Astrocyte (in vitro differentiated cells and primary cell): Measurements from ENCODE around the gene PNLIPRP1. TPM values are rescaled to one million over a fixed set of nuclear protein-coding genes. Genes with fewer than 3 reads are reported as not detected.

Source experiments
- DNase-seq: peaks from one replicate; pipeline ENCODE4 v3.0.0-alpha.2; 2010; ENCODE audit warnings: low read depth
- FAIRE-seq: peaks from 2 replicates; lab custom pipeline; 2011; peaks lifted over from hg19 to GRCh38; lab: Jason Lieb, UNC
- H2AFZ ChIP-seq: 2 replicates; pipeline ENCODE4 v1.6.0; 2012; ENCODE audit warnings: low read depth, low read length, inconsistent platforms
- H3K27ac ChIP-seq: 2 replicates; pipeline ENCODE4 v1.5.1; 2011; ENCODE audit warnings: low read depth, low read length, inconsistent platforms
- H3K27me3 ChIP-seq: 2 replicates; pipeline ENCODE4 v1.6.0; 2011; ENCODE audit warnings: low read length, inconsistent platforms; ENCODE audit not compliant: insufficient read depth
- H3K36me3 ChIP-seq: 2 replicates; pipeline ENCODE4 v1.5.1; 2011; ENCODE audit warnings: low read length, inconsistent platforms; ENCODE audit not compliant: insufficient read depth
- H3K4me1 ChIP-seq: 2 replicates; pipeline ENCODE4 v1.5.1; 2011; ENCODE audit warnings: low read length, inconsistent platforms; ENCODE audit not compliant: insufficient read depth
- H3K4me2 ChIP-seq: 2 replicates; pipeline ENCODE4 v1.6.0; 2012; ENCODE audit warnings: low read length, inconsistent platforms
- H3K4me3 ChIP-seq: 2 replicates; pipeline ENCODE4 v1.5.1; 2011; ENCODE audit warnings: low read depth, mild to moderate bottlenecking, low read length, inconsistent platforms; ENCODE audit not compliant: insufficient read depth
- H3K79me2 ChIP-seq: 2 replicates; pipeline ENCODE4 v1.6.0; 2012; ENCODE audit warnings: mild to moderate bottlenecking, low read length, inconsistent platforms; ENCODE audit not compliant: insufficient read depth
- H3K9ac ChIP-seq: 2 replicates; pipeline ENCODE4 v1.6.0; 2012; ENCODE audit warnings: mild to moderate bottlenecking, low read length, inconsistent platforms
- H3K9me3 ChIP-seq: 2 replicates; pipeline ENCODE4 v1.5.1; 2012; ENCODE audit warnings: low read depth, mild to moderate bottlenecking, low read length, inconsistent platforms; ENCODE audit not compliant: insufficient read depth
- H4K20me1 ChIP-seq: 2 replicates; pipeline ENCODE4 v1.6.0; 2012; ENCODE audit warnings: low read length, inconsistent platforms; ENCODE audit not compliant: insufficient read depth
- H3K27ac Mint-ChIP-seq: one replicate; pipeline ENCODE4 v1.8.0; 2021; ENCODE audit warnings: mild to moderate bottlenecking, mixed read lengths; ENCODE audit not compliant: unreplicated experiment
- H3K27me3 Mint-ChIP-seq: one replicate; pipeline ENCODE4 v1.8.0; 2021; ENCODE audit warnings: low read depth, mixed read lengths; ENCODE audit not compliant: unreplicated experiment
- H3K36me3 Mint-ChIP-seq: one replicate; pipeline ENCODE4 v1.8.0; 2021; ENCODE audit warnings: low read depth, mixed read lengths; ENCODE audit not compliant: unreplicated experiment
- H3K4me1 Mint-ChIP-seq: one replicate; pipeline ENCODE4 v1.8.0; 2021; ENCODE audit warnings: low read depth, mixed read lengths; ENCODE audit not compliant: unreplicated experiment
- H3K4me3 Mint-ChIP-seq: one replicate; pipeline ENCODE4 v1.8.0; 2021; ENCODE audit warnings: mild to moderate bottlenecking, moderate library complexity, mixed read lengths; ENCODE audit not compliant: unreplicated experiment
- H3K9me3 Mint-ChIP-seq: one replicate; pipeline ENCODE4 v1.8.0; 2021; ENCODE audit warnings: mild to moderate bottlenecking, mixed read lengths; ENCODE audit not compliant: unreplicated experiment
- CTCF ChIP-seq: IDR thresholded peaks from 2 replicates; pipeline ENCODE4 v1.5.1; 2011; ENCODE audit warnings: low read depth, mild to moderate bottlenecking, inconsistent platforms, low read length, moderate library complexity; ENCODE audit not compliant: insufficient read depth
- EZH2 ChIP-seq: IDR thresholded peaks from 2 replicates; pipeline ENCODE4 v1.6.1; 2012; ENCODE audit warnings: mild to moderate bottlenecking, low read length, inconsistent platforms; ENCODE audit not compliant: insufficient read depth
- total RNA-seq: library from RNA; stranded (reverse); gene quantifications from 2 replicates; pipeline ENCODE4 v1.2.1, GENCODE V29; 2021

Gene PNLIPRP1
- total RNA-seq, 1 donor from 2014 or later: not detected

DNA sequence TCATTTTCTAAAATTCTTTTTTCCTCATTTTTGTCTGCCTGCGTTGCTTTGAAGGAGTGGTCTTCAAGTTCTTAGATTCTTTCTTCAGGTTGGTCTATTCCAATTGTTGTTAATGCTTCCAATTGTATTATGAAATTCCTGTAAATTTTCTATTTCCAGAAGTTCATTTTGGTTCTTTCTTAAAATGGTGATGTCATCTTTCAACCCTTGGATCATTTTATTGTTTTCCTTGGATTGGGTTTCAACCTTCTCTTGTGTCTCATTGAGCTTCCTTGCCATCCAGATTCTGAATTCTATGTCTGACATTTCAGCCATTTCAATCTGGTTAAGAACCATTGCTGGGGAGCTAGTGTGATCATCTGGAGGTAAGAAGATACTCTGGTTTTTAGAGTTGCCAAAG is 63.1 kb downstream of the PNLIPRP1 start:
- FAIRE-seq: no peak
- DNase-seq: no peak
- peaks cover 12% of the 10 kb centered on the region for H3K9me3 Mint-ChIP-seq
- no peak overlapping the region for H3K9ac ChIP-seq
- no peaks in the 10 kb centered on the region for H3K36me3 Mint-ChIP-seq
- H3K4me3 Mint-ChIP-seq: no peak overlapping the region
- H3K4me3 ChIP-seq: no peak overlapping the region
- no peaks in the 10 kb centered on the region for H3K79me2 ChIP-seq
- H4K20me1 ChIP-seq: no peaks in the 10 kb centered on the region
- no peak overlapping the region for H3K4me2 ChIP-seq
- H3K4me1 Mint-ChIP-seq: no peaks in the 10 kb centered on the region
- no peaks in the 10 kb centered on the region for H3K27me3 ChIP-seq
- H3K27ac Mint-ChIP-seq: no peak overlapping the region
- H3K36me3 ChIP-seq: no peaks in the 10 kb centered on the region
- H3K4me1 ChIP-seq: no peaks in the 10 kb centered on the region
- H2AFZ ChIP-seq: no peak overlapping the region
- no peak for TF ChIP-seq EZH2
- TF ChIP-seq CTCF: no peak
- no peak overlapping the region for H3K27ac ChIP-seq
- peaks cover under 1% of the 10 kb centered on the region for H3K27me3 Mint-ChIP-seq
- H3K9me3 ChIP-seq: no peaks in the 10 kb centered on the region

- H3K27ac ChIP-seq: no peak overlapping the region
- no peaks in the 10 kb centered on the region for H3K4me1 ChIP-seq
- H3K9me3 ChIP-seq: no peaks in the 10 kb centered on the region
- no peak overlapping the region for H3K27ac Mint-ChIP-seq
- no peak for TF ChIP-seq EZH2
- TF ChIP-seq CTCF: no peak
- no peaks in the 10 kb centered on the region for H3K4me1 Mint-ChIP-seq
- H3K4me3 ChIP-seq: no peak overlapping the region
- H3K79me2 ChIP-seq: no peaks in the 10 kb centered on the region
- FAIRE-seq (no peak), DNase-seq (no peak)
- H3K4me3 Mint-ChIP-seq: no peak overlapping the region
- H3K36me3 ChIP-seq: no peaks in the 10 kb centered on the region
- peaks cover 6% of the 10 kb centered on the region for H3K9me3 Mint-ChIP-seq
- no peaks in the 10 kb centered on the region for H3K27me3 ChIP-seq
- H4K20me1 ChIP-seq: no peaks in the 10 kb centered on the region
- no peak overlapping the region for H2AFZ ChIP-seq
- no peak overlapping the region for H3K9ac ChIP-seq
- no peak overlapping the region for H3K4me2 ChIP-seq
- peaks cover 4% of the 10 kb centered on the region for H3K27me3 Mint-ChIP-seq
- no peaks in the 10 kb centered on the region for H3K36me3 Mint-ChIP-seq
Measured at GRCh38 chr10:116654816-116655215, 64.1 kb downstream of the PNLIPRP1 start.

DNA sequence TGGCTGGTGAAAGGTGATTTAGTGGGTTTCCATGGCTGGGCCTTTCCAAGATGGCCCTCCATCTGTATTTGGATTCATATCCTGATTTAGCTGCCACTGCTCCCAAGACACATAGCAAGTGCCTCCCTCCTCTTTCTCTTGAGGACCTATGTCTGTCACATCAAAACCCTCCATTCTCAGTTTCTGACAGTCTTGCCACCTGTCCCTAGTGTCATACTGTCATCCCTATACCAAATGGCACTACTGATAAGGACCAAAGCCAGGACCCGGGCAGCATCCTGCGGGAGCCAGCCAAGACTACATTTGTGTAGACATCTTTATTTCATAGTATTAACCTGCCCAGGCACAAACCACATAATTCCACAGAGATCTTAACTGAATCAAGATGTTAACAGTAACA is 64.8 kb downstream of the PNLIPRP1 start:
- Histone ChIP-seq H3K27me3 (no peaks in the 10 kb centered on the region), H3K4me2 (no peak overlapping the region), H3K4me3 (no peak overlapping the region), H3K27ac (no peak overlapping the region), H3K79me2 (no peaks in the 10 kb centered on the region), H3K36me3 (no peaks in the 10 kb centered on the region), H3K9ac (no peak overlapping the region), H3K9me3 (no peaks in the 10 kb centered on the region), H2AFZ (no peak overlapping the region), H4K20me1 (no peaks in the 10 kb centered on the region), H3K4me1 (no peaks in the 10 kb centered on the region)
- DNase-seq (no peak), FAIRE-seq (no peak)
- Mint-ChIP-seq H3K27me3 (peaks cover 7% of the 10 kb centered on the region), H3K9me3 (peaks cover 6% of the 10 kb centered on the region), H3K36me3 (no peaks in the 10 kb centered on the region), H3K4me3 (no peak overlapping the region), H3K27ac (no peak overlapping the region), H3K4me1 (no peaks in the 10 kb centered on the region)
- TF ChIP-seq EZH2 (no peak), CTCF (no peak)
